H9 (cell line): ENCODE data around the gene CELF1. TPM values are rescaled to one million over a fixed set of nuclear protein-coding genes. Genes with fewer than 3 reads are reported as not detected.
A peak's percentile ranks its signal among the peaks of the same experiment; 100 is the strongest.

Experiments used
- DNase-seq: peaks from one replicate; pipeline ENCODE4 v3.0.0-alpha.2; 2017
- H2AFZ ChIP-seq: one replicate; pipeline ENCODE4 v1.6.1; 2013; ENCODE audit warnings: mild to moderate bottlenecking, low read length, control low read depth, moderate library complexity
- H2AK5ac ChIP-seq: 2 replicates; pipeline ENCODE4 v1.6.1; 2013; ENCODE audit warnings: low read length, control low read depth, mixed read lengths; ENCODE audit not compliant: insufficient read length
- H2BK120ac ChIP-seq: one replicate; pipeline ENCODE4 v1.6.1; 2013; ENCODE audit warnings: low read depth, mild to moderate bottlenecking, low read length, control low read depth, inconsistent platforms; ENCODE audit not compliant: poor library complexity, severe bottlenecking
- H2BK12ac ChIP-seq: 2 replicates; pipeline ENCODE4 v1.6.1; 2013; ENCODE audit warnings: low read length, control low read depth, mixed read lengths, low read depth; ENCODE audit not compliant: insufficient read length
- H2BK15ac ChIP-seq: 2 replicates; pipeline ENCODE4 v1.6.1; 2013; ENCODE audit warnings: low read depth, low read length, control low read depth
- H2BK20ac ChIP-seq: one replicate; pipeline ENCODE4 v1.6.1; 2013; ENCODE audit warnings: low read depth, mild to moderate bottlenecking, low read length, control low read depth, inconsistent platforms; ENCODE audit not compliant: poor library complexity, severe bottlenecking
- H2BK5ac ChIP-seq: 2 replicates; pipeline ENCODE4 v1.6.1; 2013; ENCODE audit warnings: low read length, control low read depth, mixed read lengths; ENCODE audit not compliant: insufficient read length
- H3K14ac ChIP-seq: 2 replicates; pipeline ENCODE4 v1.6.1; 2013; ENCODE audit warnings: low read length, control low read depth; ENCODE audit not compliant: insufficient read depth
- H3K18ac ChIP-seq: 2 replicates; pipeline ENCODE4 v1.6.1; 2013; ENCODE audit warnings: low read depth, mild to moderate bottlenecking, mixed read lengths, low read length, control low read depth; ENCODE audit not compliant: insufficient read length
- H3K23ac ChIP-seq: 2 replicates; pipeline ENCODE4 v1.6.1; 2013; ENCODE audit warnings: low read length, control low read depth, mixed read lengths, low read depth; ENCODE audit not compliant: insufficient read length
- H3K23me2 ChIP-seq: 2 replicates; pipeline ENCODE4 v1.6.1; 2013; ENCODE audit warnings: low read depth, mild to moderate bottlenecking, mixed read lengths, low read length, control low read depth; ENCODE audit not compliant: insufficient read length, poor library complexity, severe bottlenecking
- H3K27ac ChIP-seq: 2 replicates; pipeline ENCODE4 v1.5.1; 2013; ENCODE audit warnings: low read length, control low read depth, mixed read lengths, low read depth; ENCODE audit not compliant: insufficient read length
- H3K27me3 ChIP-seq: 2 replicates; pipeline ENCODE4 v1.6.1; 2013; ENCODE audit warnings: low read length, control low read depth, inconsistent platforms; ENCODE audit not compliant: insufficient read depth
- H3K4ac ChIP-seq: 2 replicates; pipeline ENCODE4 v1.6.1; 2013; ENCODE audit warnings: low read depth, mild to moderate bottlenecking, control low read depth, inconsistent platforms, low read length, moderate library complexity
- H3K4me1 ChIP-seq: 2 replicates; pipeline ENCODE4 v1.6.1; 2013; ENCODE audit warnings: low read length, control low read depth, inconsistent platforms; ENCODE audit not compliant: insufficient read depth
- H3K4me2 ChIP-seq: 2 replicates; pipeline ENCODE4 v1.6.1; 2013; ENCODE audit warnings: low read length, control low read depth, mixed read lengths; ENCODE audit not compliant: insufficient read length, insufficient read depth
- H3K56ac ChIP-seq: 2 replicates; pipeline ENCODE4 v1.6.1; 2013; ENCODE audit warnings: low read depth, mild to moderate bottlenecking, mixed read lengths, low read length, control low read depth; ENCODE audit not compliant: insufficient read length
- H3K79me1 ChIP-seq: 2 replicates; pipeline ENCODE4 v1.6.1; 2013; ENCODE audit warnings: low read depth, mild to moderate bottlenecking, moderate library complexity, low read length, control low read depth, inconsistent platforms; ENCODE audit not compliant: insufficient read depth, poor library complexity, severe bottlenecking
- H3K79me2 ChIP-seq: 2 replicates; pipeline ENCODE4 v1.6.1; 2013; ENCODE audit warnings: low read length, control low read depth, inconsistent platforms; ENCODE audit not compliant: insufficient read depth
- H3K9ac ChIP-seq: 2 replicates; pipeline ENCODE4 v1.6.1; 2013; ENCODE audit warnings: low read length, control low read depth, mixed read lengths; ENCODE audit not compliant: insufficient read length; ENCODE audit errors: extremely low read depth
- H3K9me3 ChIP-seq: one replicate; pipeline ENCODE4 v1.6.1; 2013; ENCODE audit warnings: low read depth, low read length, inconsistent platforms; ENCODE audit not compliant: control insufficient read depth
- H3T11ph ChIP-seq: one replicate; pipeline ENCODE4 v1.6.1; 2013; ENCODE audit warnings: mild to moderate bottlenecking, low read length, control low read depth, inconsistent platforms
- H4K20me1 ChIP-seq: one replicate; pipeline ENCODE4 v1.6.1; 2013; ENCODE audit not compliant: control insufficient read depth, insufficient read length, insufficient read depth
- H4K5ac ChIP-seq: 2 replicates; pipeline ENCODE4 v1.6.1; 2013; ENCODE audit warnings: low read depth, mild to moderate bottlenecking, mixed read lengths, low read length, control low read depth; ENCODE audit not compliant: insufficient read length
- H4K8ac ChIP-seq: replicated peaks from 2 replicates; pipeline ENCODE4 v1.6.1; 2013; ENCODE audit warnings: low read length, control low read depth, mixed read lengths, low read depth; ENCODE audit not compliant: insufficient read length
- H4K91ac ChIP-seq: 2 replicates; pipeline ENCODE4 v1.6.1; 2013; ENCODE audit warnings: low read depth, mild to moderate bottlenecking, moderate library complexity, mixed read lengths, low read length, control low read depth; ENCODE audit not compliant: insufficient read length
- H3K27ac Mint-ChIP-seq, 3 experiments: 2 replicates in 2 of 3; 3 replicates in 1 of 3; pipeline ENCODE4 v1.8.0; 2020 to 2021; ENCODE audit warnings: mixed read lengths in 3 of 3, mild to moderate bottlenecking in 1 of 3, moderate library complexity in 1 of 3
- H3K27me3 Mint-ChIP-seq: 2 replicates; pipeline ENCODE4 v1.8.0; 2021; ENCODE audit warnings: low read depth, mild to moderate bottlenecking, moderate library complexity, mixed read lengths
- H3K36me3 Mint-ChIP-seq, 3 experiments: 2 replicates in 2 of 3; 3 replicates in 1 of 3; pipeline ENCODE4 v1.8.0; 2020 to 2021; ENCODE audit warnings: low read depth in 3 of 3, mixed read lengths in 3 of 3; ENCODE audit not compliant: insufficient read depth in 1 of 3
- H3K4me1 Mint-ChIP-seq, 2 experiments: 2 replicates each; pipeline ENCODE4 v1.8.0; 2020; ENCODE audit warnings: mixed read lengths in 2 of 2
- H3K4me3 Mint-ChIP-seq, 2 experiments: 2 replicates in 1 of 2; 3 replicates in 1 of 2; pipeline ENCODE4 v1.8.0; 2020 to 2021; ENCODE audit warnings: mild to moderate bottlenecking in 2 of 2, mixed read lengths in 2 of 2, moderate library complexity in 1 of 2
- H3K9me3 Mint-ChIP-seq, 2 experiments: 2 replicates in 1 of 2; 3 replicates in 1 of 2; pipeline ENCODE4 v1.8.0; 2020; ENCODE audit warnings: mild to moderate bottlenecking in 2 of 2, mixed read lengths in 2 of 2, moderate library complexity in 1 of 2
- CTCF ChIP-seq: fragments of 200-600 bp; sonication (generic); conservative IDR thresholded peaks from 3 replicates; pipeline ENCODE4 v1.8.0; 2021; ENCODE audit warnings: antibody characterized with exemption, mild to moderate bottlenecking
- WGBS: extraction: QIAGEN DNeasy Blood & Tissue Kit; methylation state at CpG from one replicate; pipeline ENCODE4 v1.1.7; 2013; ENCODE audit warnings: missing lambda C conversion rate, low lambda C conversion rate, mixed read lengths; ENCODE audit not compliant: insufficient read length; ENCODE audit errors: extremely low coverage; 5-methylcytosine and 5-hydroxymethylcytosine counted together
- total RNA-seq: library from RNA; stranded (reverse); gene quantifications from 2 replicates; pipeline ENCODE4 v1.2.1, GENCODE V29; 2021

Gene CELF1
- total RNA-seq, 1 experiment from 2014 or later = 211 TPM

- peak overlapping the region; percentile 1 for H3K4me2 ChIP-seq
- Mint-ChIP-seq H3K4me1 (peaks cover 41 to 44% of the 10 kb centered on the region in 2 experiments), H3K27ac (peak overlapping the region; percentile 14 to 86 (median 33); a peak in 5 of 7 replicates), H3K9me3 (no peaks in the 10 kb centered on the region), H3K36me3 (peaks cover 0 to 8% (median 6%) of the 10 kb centered on the region in 3 experiments; a peak in 2 of 7 replicates), H3K4me3 (peak overlapping the region in 1 of 2 experiments; percentile 1; a peak in 1 of 5 replicates), H3K27me3 (no peaks in the 10 kb centered on the region)
- no peak for TF ChIP-seq CTCF
- no peak overlapping the region for H3K27ac ChIP-seq
- H3K56ac ChIP-seq = no peak overlapping the region
- whole genome bisulfite sequencing = no CpG with 5 or more reads among the region's 3 CpGs
- H3K9ac ChIP-seq = no peak overlapping the region
- H3K79me1 ChIP-seq = peaks cover 11% of the 10 kb centered on the region
- H2BK120ac ChIP-seq = no peak overlapping the region
- H4K5ac ChIP-seq = no peak overlapping the region
- no peak overlapping the region for H3K4ac ChIP-seq
- H2BK15ac ChIP-seq = no peak overlapping the region
- H3T11ph ChIP-seq = no peak overlapping the region
- no peak overlapping the region for H2BK20ac ChIP-seq
- no peak overlapping the region for H2AK5ac ChIP-seq
- H3K18ac ChIP-seq = no peak overlapping the region
- DNase-seq = peak; percentile 9
- H4K91ac ChIP-seq = no peak overlapping the region
- H3K23me2 ChIP-seq = no peaks in the 10 kb centered on the region
- H4K20me1 ChIP-seq = peaks cover 2% of the 10 kb centered on the region
- peaks cover 12% of the 10 kb centered on the region; the same call in 1 of the 2 replicates for H3K4me1 ChIP-seq
- no peak overlapping the region for H2AFZ ChIP-seq
- no peak overlapping the region for H2BK12ac ChIP-seq
- no peak overlapping the region for H3K14ac ChIP-seq
- no peak overlapping the region for H3K23ac ChIP-seq
- no peak overlapping the region for H2BK5ac ChIP-seq
- no peaks in the 10 kb centered on the region for H3K27me3 ChIP-seq
- no peaks in the 10 kb centered on the region for H3K9me3 ChIP-seq
- H3K79me2 ChIP-seq = peaks cover 51% of the 10 kb centered on the region; the same call in 1 of the 2 replicates
- H4K8ac ChIP-seq = no peak overlapping the region
Measured at GRCh38 chr11:47523490-47524225, 29.3 kb downstream of the CELF1 start.
